HEK293 (cell line): Measurements from ENCODE around the gene FGFRL1.

Experiments used
- CTCF ChIA-PET: fragments of 350-600 bp; formaldehyde crosslinking; extraction: SDS; loops from one replicate; lab custom pipeline; 2021; ENCODE audit warnings: antibody characterized with exemption; lab: Yijun Ruan, JAX
- POLR2A ChIA-PET: fragments of 300-600 bp; formaldehyde crosslinking; extraction: SDS; loops from one replicate; lab custom pipeline; 2020; ENCODE audit warnings: antibody characterized with exemption, inconsistent platforms; lab: Yijun Ruan, JAX
- H3K27ac ChIP-seq: fragments of 200-500 bp; sonication (Bioruptor generic); 2 replicates; pipeline ENCODE4 v1.5.1; 2014; ENCODE audit warnings: low read depth, low read length, control low read depth, inconsistent platforms; ENCODE audit errors: extremely low read depth
- H3K36me3 ChIP-seq, 2 experiments: fragments of 200-500 bp in 1 of 2; sonication (Bioruptor generic) in 1 of 2; 1 replicate in 1 of 2; 2 replicates in 1 of 2; pipeline ENCODE4 v1.5.1; 2014 to 2017; ENCODE audit warnings: inconsistent platforms in 2 of 2, low read length in 2 of 2; ENCODE audit not compliant: control insufficient read depth in 2 of 2, insufficient read depth in 1 of 2
- H3K4me1 ChIP-seq: fragments of 200-500 bp; sonication (Bioruptor generic); 2 replicates; pipeline ENCODE4 v1.5.1; 2014; ENCODE audit warnings: mild to moderate bottlenecking, low read length, inconsistent platforms; ENCODE audit not compliant: control insufficient read depth, insufficient read depth
- H3K4me3 ChIP-seq: 2 replicates; pipeline ENCODE4 v1.5.1; 2011; ENCODE audit warnings: low read depth, mild to moderate bottlenecking, control low read depth, low read length, moderate library complexity
- H3K9me3 ChIP-seq: fragments of 200-500 bp; sonication (Bioruptor generic); 2 replicates; pipeline ENCODE4 v1.5.1; 2014; ENCODE audit warnings: low read depth, low read length, inconsistent platforms; ENCODE audit not compliant: control insufficient read depth, insufficient read depth
- GLI2 ChIP-seq: fragments of 450-650 bp; formaldehyde crosslinking; IDR thresholded peaks from 2 replicates; pipeline ENCODE4; 2017; ENCODE audit warnings: missing biosample characterization, missing genetic modification characterization, low read depth, borderline replicate concordance
- GLI4 ChIP-seq: fragments of 450-650 bp; formaldehyde crosslinking; IDR thresholded peaks from 2 replicates; pipeline ENCODE4 v1.5.1; 2016; ENCODE audit warnings: missing biosample characterization, missing genetic modification characterization
- GLIS2 ChIP-seq: fragments of 450-650 bp; formaldehyde crosslinking; IDR thresholded peaks from 2 replicates; pipeline ENCODE4 v1.5.1; 2016; ENCODE audit warnings: missing biosample characterization, missing genetic modification characterization
- KLF7 ChIP-seq: fragments of 450-650 bp; formaldehyde crosslinking; IDR thresholded peaks from 2 replicates; pipeline ENCODE4 v1.5.1; 2016; ENCODE audit warnings: missing biosample characterization, missing genetic modification characterization, borderline replicate concordance
- PBX3 ChIP-seq: sonication (generic); formaldehyde crosslinking; IDR thresholded peaks from 2 replicates; pipeline ENCODE4 v1.8.1; 2022; ENCODE audit warnings: mild to moderate bottlenecking, moderate library complexity, missing genetic modification reagents
- SP3 ChIP-seq: fragments of 450-650 bp; formaldehyde crosslinking; IDR thresholded peaks from 2 replicates; pipeline ENCODE4 v1.5.1; 2016; ENCODE audit warnings: missing biosample characterization, missing genetic modification characterization
- ZBTB10 ChIP-seq: fragments of 450-650 bp; formaldehyde crosslinking; IDR thresholded peaks from 2 replicates; pipeline ENCODE4 v1.5.1; 2016; ENCODE audit warnings: missing biosample characterization, missing genetic modification characterization
- ZBTB11 ChIP-seq: fragments of 450-650 bp; formaldehyde crosslinking; conservative IDR thresholded peaks from 2 replicates; pipeline ENCODE4 v1.5.1; 2016; ENCODE audit warnings: low read depth, missing biosample characterization, missing genetic modification characterization
- ZBTB17 ChIP-seq: fragments of 450-650 bp; formaldehyde crosslinking; IDR thresholded peaks from 2 replicates; pipeline ENCODE4 v1.5.1; 2016; ENCODE audit warnings: missing biosample characterization, missing genetic modification characterization
- ZBTB8A ChIP-seq: fragments of 450-650 bp; formaldehyde crosslinking; IDR thresholded peaks from 2 replicates; pipeline ENCODE4 v1.5.1; 2016; ENCODE audit warnings: missing biosample characterization, missing genetic modification characterization
- ZNF121 ChIP-seq: fragments of 450-650 bp; formaldehyde crosslinking; IDR thresholded peaks from 2 replicates; pipeline ENCODE4 v1.5.1; 2016; ENCODE audit warnings: missing biosample characterization, missing genetic modification characterization
- ZNF157 ChIP-seq: fragments of 450-650 bp; formaldehyde crosslinking; IDR thresholded peaks from 2 replicates; pipeline ENCODE4 v1.5.1; 2016; ENCODE audit warnings: missing biosample characterization, missing genetic modification characterization
- ZNF26 ChIP-seq: fragments of 450-650 bp; formaldehyde crosslinking; IDR thresholded peaks from 2 replicates; pipeline ENCODE4 v1.5.1; 2016; ENCODE audit warnings: missing biosample characterization, missing genetic modification characterization
- ZNF521 ChIP-seq: fragments of 450-650 bp; formaldehyde crosslinking; IDR thresholded peaks from 2 replicates; pipeline ENCODE4 v1.5.1; 2017; ENCODE audit warnings: missing biosample characterization, mild to moderate bottlenecking, missing genetic modification characterization
- ZNF677 ChIP-seq: fragments of 450-650 bp; IDR thresholded peaks from 2 replicates; pipeline ENCODE4 v1.5.0; 2018; ENCODE audit warnings: missing biosample characterization, mild to moderate bottlenecking, missing genetic modification characterization, moderate library complexity
- ZNF76 ChIP-seq: fragments of 450-650 bp; formaldehyde crosslinking; IDR thresholded peaks from 2 replicates; pipeline ENCODE4; 2016; ENCODE audit warnings: low read depth, missing biosample characterization, missing genetic modification characterization, borderline replicate concordance
- ZNF837 ChIP-seq: fragments of 450-650 bp; formaldehyde crosslinking; IDR thresholded peaks from 2 replicates; pipeline ENCODE4 v1.5.1; 2016; ENCODE audit warnings: missing biosample characterization, missing genetic modification characterization
- ZSCAN18 ChIP-seq: fragments of 450-650 bp; formaldehyde crosslinking; IDR thresholded peaks from 2 replicates; pipeline ENCODE4 v1.5.1; 2016; ENCODE audit warnings: missing biosample characterization, missing genetic modification characterization
- ZXDB ChIP-seq: fragments of 450-650 bp; formaldehyde crosslinking; IDR thresholded peaks from 2 replicates; pipeline ENCODE4 v1.5.1; 2016; ENCODE audit warnings: missing biosample characterization, missing genetic modification characterization

FGFRL1 gene

GRCh38 chr4:984336-985054 is 26.9 kb upstream of the FGFRL1 start:
- ChIA-PET POLR2A (no interaction called here), CTCF (no interaction called here)
- no peak overlapping the region for H3K4me3 ChIP-seq
- H3K36me3 ChIP-seq = peaks cover 0 to under 1% of the 10 kb centered on the region in 2 experiments; a peak in 1 of 3 replicates
- H3K4me1 ChIP-seq = no peaks in the 10 kb centered on the region
- no peak overlapping the region for H3K27ac ChIP-seq
- TF ChIP-seq ZNF26 (tag by site-specific recombination) (no peak), GLI4 (tag by site-specific recombination) (no peak), ZNF521 (no peak), PBX3 (CRISPR knock-in tag) (no peak), KLF7 (no peak)
- no peaks in the 10 kb centered on the region for H3K9me3 ChIP-seq

GRCh38 chr4:985123-985830 is 26.1 kb upstream of the FGFRL1 start:
- Histone ChIP-seq H3K36me3 (peaks cover 0 to 4% of the 10 kb centered on the region in 2 experiments; a peak in 1 of 3 replicates), H3K4me1 (no peaks in the 10 kb centered on the region), H3K27ac (no peak overlapping the region), H3K4me3 (no peak overlapping the region), H3K9me3 (no peaks in the 10 kb centered on the region)
- ChIA-PET POLR2A (no interaction called here), CTCF (interaction anchor here (1.2 kb wide), 1 partner anchor 51 kb away, joined by 4 read pairs; no protein-coding TSS in a partner anchor)
- TF ChIP-seq GLIS2 = peak; percentile 54
- peak; percentile 46; the same call in 1 of the 2 replicates for TF ChIP-seq SP3 (tag by site-specific recombination)
- TF ChIP-seq ZBTB17 = peak; percentile 68; the same call in 1 of the 2 replicates
- TF ChIP-seq ZNF121 (tag by site-specific recombination) = no peak
- TF ChIP-seq GLI2 (tag by site-specific recombination) = no peak

- POLR2A ChIA-PET = no interaction called here
- no peaks in the 10 kb centered on the region for H3K9me3 ChIP-seq
- H3K4me3 ChIP-seq = peak overlapping the region; percentile 36
- H3K4me1 ChIP-seq = no peaks in the 10 kb centered on the region
- no peak overlapping the region; the same call in 1 of the 2 replicates for H3K27ac ChIP-seq
- H3K36me3 ChIP-seq = peaks cover 0 to 4% of the 10 kb centered on the region in 2 experiments; a peak in 1 of 3 replicates
- CTCF ChIA-PET = interaction anchor here (0.9 to 2.1 kb wide), 4 partner anchors 12 to 244 kb away, joined by 4 to 12 read pairs (median 4); no protein-coding TSS in a partner anchor
- no peak for TF ChIP-seq ZNF157 (tag by site-specific recombination)
- no peak for TF ChIP-seq ZSCAN18 (tag by site-specific recombination)
- no peak for TF ChIP-seq GLI2 (tag by site-specific recombination)
- no peak for TF ChIP-seq ZNF76 (tag by site-specific recombination)
- no peak for TF ChIP-seq ZBTB11 (tag by site-specific recombination)
- no peak for TF ChIP-seq ZXDB
- no peak for TF ChIP-seq ZNF677 (tag by site-specific recombination)
- TF ChIP-seq ZNF837 (tag by site-specific recombination) = no peak
- 0 out of 2 replicates have a peak, but pooled peaks have one; percentile 18 for TF ChIP-seq ZBTB10 (tag by site-specific recombination)
- TF ChIP-seq ZBTB8A (tag by site-specific recombination) = no peak
Measured at GRCh38 chr4:986428-986878, 25.0 kb upstream of the FGFRL1 start.
